Measurements from ENCODE around the gene LTBP4.
A peak's percentile ranks its signal among the peaks of the same experiment; 100 is the strongest.

- TF ChIP-seq CTCF (IDR thresholded peaks at IDR 0.05) (no peak), POLR2AphosphoS5 (IDR thresholded peaks at IDR 0.05) (peak in 1 of 4 donors; percentile 39), EP300 (IDR thresholded peaks at IDR 0.05) (no peak), POLR2A (IDR thresholded peaks at IDR 0.05) (no peak)
Observed at GRCh38 chr19:40610396-40611064, 9.4 kb downstream of the LTBP4 start.

Data from sigmoid colon (tissue), 4 donors.